ENCODE data around the gene DOK1. TPM values are rescaled to one million over a fixed set of nuclear protein-coding genes. Genes with fewer than 3 reads are reported as not detected.
"Not testable (repeated sequence)": the region's sequence is repeated elsewhere in the genome, so short reads cannot be mapped to it uniquely, and the experiment has no call there.

Gene DOK1
- polyA plus RNA-seq, 4 donors, result 7.4 to 10.3 (median 8.4) TPM

DNA sequence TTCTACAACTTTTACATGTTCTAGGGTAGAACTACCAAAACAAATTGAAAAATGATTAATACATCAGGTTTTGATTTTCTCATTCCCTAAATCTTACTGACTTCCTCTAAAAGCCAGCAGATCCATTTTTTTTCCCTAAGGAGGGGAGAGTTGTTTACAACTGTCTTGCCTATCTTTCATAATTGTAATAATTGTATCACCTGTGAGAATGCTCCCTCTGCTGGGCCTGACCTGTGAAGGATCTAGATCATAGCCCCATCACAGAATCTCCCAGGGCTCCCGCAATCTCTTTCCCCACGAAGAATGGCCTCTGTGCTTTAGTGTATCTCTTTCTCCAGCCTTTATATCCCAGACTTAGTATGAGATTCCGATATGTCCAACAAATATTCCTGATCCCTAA lies 9.9 kb upstream of the DOK1 start:
- DNase-seq (ENCODE audit: low read depth in 4 of 4, low spot score in 3 of 4), result no peak

DNA sequence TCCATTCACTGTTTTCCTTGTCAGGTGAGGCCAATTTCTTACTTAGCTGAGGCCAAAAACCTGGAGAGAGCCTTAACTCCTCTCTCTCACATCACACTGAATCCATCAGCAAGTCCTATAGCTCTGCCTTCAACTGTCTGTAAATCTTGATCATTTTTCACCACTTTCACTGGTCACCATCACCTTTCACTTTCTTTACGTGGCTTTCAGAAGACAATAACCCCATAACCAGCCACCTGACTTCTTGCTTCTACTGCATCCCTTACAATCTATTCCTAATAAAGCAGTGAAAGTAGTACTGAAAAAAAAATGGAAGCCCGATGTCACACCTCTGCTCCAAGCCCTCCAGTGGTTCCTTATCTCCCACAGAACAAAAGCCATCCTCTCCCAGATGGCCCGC lies 8.5 kb upstream of the DOK1 start:
- DNase-seq (ENCODE audit: low read depth in 4 of 4, low spot score in 3 of 4), result no peak

- no peak for DNase-seq (ENCODE audit: low read depth in 4 of 4, low spot score in 3 of 4)
These were observed 6.1 kb upstream of the DOK1 start for GRCh38 chr2:74548285-74548899.

DNA sequence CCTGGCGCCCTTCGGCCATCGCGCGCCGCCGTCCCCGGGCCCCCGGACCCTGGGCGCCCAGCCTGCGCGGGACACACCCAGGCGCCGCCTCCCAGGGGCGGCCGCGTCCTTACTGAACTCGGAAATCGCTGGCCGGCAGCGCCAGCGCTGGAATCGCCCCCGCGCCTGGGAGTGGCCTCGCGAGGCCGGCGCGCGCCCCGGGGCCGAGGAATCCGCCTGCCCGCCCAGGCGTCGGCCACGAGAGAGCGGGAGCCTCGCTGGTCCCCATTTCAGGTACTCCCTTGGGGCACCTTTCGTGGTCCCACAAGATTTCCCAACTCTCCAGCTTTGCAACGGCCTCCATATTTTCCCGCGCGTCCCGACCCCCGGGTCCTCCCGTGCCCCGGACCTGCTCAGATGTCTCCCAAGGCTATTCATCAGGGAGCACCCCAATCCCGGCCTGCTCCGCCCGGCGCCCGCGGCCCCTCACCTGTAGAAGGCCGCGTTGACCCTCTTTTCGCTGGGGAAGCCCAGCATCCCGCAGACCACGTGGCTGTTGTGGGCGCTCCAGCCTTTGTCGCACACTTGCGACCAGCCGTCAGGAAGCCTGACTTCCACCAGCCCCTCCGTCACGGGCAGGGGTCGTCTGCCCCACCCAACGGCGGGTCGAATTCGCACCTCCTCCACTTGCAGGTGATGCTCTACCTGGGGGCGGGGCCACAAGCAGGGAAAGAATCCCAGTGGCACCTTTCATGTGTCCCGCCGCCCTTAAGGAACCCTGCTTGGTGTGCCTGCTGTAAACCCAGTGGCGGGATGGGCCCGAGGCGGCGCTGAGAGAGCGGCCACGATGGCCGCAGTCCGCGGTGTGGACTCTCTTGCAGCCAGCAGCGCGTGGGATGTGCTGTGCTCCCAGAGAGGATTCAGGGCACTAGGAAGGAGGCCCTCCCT lies 5.4 kb upstream of the DOK1 start:
- no peak for DNase-seq (ENCODE audit: low read depth in 4 of 4, low spot score in 3 of 4)

DNA sequence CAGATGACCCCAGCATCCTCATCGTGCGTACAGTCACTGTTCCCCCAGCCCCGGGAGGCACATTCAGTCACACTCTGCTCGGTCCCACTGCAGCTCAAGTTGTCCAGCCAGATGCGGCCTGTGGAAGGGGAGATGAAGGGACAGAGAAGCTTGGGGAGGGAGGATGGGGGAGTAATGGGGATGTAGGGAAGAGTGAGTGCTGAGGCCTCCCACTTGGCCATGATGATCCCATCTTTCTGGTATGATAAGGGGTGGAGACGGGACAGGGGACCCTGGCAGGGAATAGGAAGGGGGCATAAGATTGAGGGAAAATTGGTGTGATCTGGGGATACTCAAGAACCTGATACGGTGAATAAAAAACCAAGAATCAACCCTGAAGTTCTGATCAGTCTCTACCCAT lies 4.3 kb upstream of the DOK1 start:
- DNase-seq (ENCODE audit: low read depth in 4 of 4, low spot score in 3 of 4), result no peak

GRCh38 chr2:74551530-74551929 lies 3.0 kb upstream of the DOK1 start:
- DNase-seq (ENCODE audit: low read depth in 4 of 4, low spot score in 3 of 4), result no peak

- DNase-seq (ENCODE audit: low read depth in 4 of 4, low spot score in 3 of 4), result no peak
These were observed 2.3 kb upstream of the DOK1 start for GRCh38 chr2:74551942-74552913.

- no peak for DNase-seq (ENCODE audit: low read depth in 4 of 4, low spot score in 3 of 4)
These were observed 1.4 kb upstream of the DOK1 start for GRCh38 chr2:74552914-74553811.

DNA sequence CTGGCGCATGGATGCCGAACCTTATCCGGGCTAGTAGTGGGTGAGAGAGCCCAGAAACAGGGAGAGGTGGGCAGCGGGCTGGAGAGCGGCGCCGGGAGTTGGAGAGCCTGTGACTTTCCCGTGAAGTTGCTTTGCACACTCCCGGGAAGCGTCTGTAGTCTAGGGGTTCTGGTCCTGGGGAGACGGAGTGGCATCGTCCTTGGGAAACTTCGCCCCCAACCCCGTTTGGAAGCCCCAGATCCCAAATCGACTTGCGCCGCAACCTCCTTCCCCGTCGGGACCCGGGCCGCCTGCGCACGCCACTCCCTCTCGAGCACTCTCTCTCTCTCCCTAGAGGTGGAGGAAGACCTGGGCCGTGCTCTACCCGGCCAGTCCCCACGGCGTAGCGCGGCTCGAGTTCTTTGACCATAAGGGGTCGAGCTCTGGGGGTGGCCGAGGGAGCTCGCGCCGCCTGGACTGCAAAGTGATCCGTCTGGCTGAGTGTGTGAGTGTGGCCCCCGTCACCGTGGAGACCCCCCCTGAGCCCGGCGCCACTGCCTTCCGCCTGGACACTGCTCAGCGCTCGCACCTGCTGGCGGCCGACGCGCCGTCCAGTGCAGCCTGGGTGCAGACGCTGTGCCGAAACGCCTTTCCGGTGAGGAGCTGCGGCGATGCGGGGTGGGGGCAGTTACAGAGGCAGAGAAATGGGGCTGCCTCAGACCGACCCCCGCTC lies 456 bp downstream of the DOK1 start:
- DNase-seq (ENCODE audit: low read depth in 4 of 4, low spot score in 3 of 4), result no peak

- no peak for DNase-seq (ENCODE audit: low read depth in 4 of 4, low spot score in 3 of 4)
These were observed 1.1 kb downstream of the DOK1 start for GRCh38 chr2:74555610-74556103.

DNA sequence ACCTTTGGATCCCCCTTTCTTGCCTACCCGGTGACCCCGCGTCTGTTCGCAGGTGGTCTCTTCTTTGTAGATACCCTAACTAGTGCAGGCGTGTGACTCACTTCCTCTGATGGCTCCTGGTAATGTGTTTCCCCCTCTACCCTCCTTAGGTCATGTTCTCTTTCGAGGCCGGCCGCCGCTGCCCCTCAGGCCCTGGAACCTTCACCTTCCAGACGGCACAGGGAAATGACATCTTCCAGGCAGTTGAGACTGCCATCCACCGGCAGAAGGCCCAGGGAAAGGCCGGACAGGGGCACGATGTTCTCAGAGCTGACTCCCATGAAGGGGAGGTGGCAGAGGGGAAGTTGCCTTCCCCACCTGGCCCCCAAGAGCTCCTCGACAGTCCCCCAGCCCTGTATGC lies 1.6 kb downstream of the DOK1 start:
- DNase-seq (ENCODE audit: low read depth in 4 of 4, low spot score in 3 of 4), result no peak

DNA sequence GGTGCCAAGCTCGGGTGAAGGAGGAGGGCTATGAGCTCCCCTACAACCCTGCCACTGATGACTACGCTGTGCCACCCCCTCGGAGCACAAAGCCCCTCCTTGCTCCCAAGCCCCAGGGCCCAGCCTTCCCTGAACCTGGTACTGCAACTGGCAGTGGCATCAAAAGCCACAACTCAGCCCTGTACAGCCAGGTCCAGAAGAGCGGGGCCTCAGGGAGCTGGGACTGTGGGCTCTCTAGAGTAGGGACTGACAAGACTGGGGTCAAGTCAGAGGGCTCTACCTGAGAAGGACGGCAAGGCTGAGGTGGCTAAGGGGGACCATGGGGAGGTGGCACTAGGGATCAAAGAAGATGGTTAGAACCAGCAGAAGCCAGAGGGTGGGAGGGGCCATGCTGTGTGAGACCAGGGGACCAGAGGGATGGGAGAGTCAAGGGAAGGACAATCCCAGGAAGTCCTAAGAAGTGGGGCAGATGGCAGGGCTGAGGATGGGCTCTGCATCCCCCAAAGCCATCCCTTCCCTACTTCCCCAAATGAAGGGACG lies 2.4 kb downstream of the DOK1 start:
- DNase-seq (ENCODE audit: low read depth in 4 of 4, low spot score in 3 of 4), result no peak

DNA sequence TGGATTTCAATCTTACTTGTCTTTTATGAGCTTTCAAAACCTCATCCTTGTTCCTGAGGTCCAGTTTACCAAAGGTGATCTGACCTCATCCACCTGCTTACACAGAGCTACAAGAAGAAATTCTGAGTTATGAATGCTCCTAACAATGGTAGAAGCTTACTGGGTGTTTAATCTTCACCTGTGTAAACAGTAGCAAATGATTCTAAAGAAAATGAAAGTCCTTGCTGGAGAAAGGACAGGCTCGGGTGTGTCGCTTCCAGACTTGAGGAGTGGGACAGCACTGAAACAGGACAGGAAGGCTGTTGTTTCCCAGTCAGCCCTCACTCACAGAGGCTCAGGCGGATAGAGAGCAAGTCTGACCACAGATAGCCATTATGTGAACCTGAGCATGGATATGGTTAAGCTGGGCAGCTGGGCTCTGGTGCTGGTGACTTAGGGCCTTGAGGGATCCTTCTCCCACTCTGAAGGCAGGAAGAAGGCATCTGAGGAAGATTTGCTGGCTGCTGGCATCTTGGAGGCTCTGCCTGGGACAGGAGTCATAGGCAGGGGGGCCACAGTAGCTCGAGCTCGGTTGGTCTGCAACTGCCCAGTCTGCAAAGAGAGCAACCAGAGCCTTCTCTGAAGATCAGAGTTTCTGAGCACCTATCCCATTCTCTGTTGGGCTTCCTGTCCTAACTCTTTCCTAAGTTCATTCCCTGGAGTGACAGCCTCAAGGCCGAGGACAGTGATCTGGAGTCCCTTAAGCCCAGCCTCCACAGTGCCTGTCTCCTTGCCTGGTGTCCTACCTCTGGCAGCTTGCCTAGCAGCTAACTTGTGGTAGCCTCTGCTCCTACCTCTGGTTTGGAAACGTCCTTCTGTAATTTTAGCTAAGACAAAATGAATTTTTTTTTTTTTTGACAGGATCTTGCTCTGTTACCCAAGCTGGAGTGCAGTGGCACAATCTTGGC lies 4.0 kb downstream of the DOK1 start:
- DNase-seq (ENCODE audit: low read depth in 4 of 4, low spot score in 3 of 4), result no peak

- DNase-seq (ENCODE audit: low read depth in 4 of 4, low spot score in 3 of 4), result no peak
These were observed 5.4 kb downstream of the DOK1 start for GRCh38 chr2:74559912-74560311.

GRCh38 chr2:74560591-74560990 lies 6.1 kb downstream of the DOK1 start:
- no peak for DNase-seq (ENCODE audit: low read depth in 4 of 4, low spot score in 3 of 4)

DNA sequence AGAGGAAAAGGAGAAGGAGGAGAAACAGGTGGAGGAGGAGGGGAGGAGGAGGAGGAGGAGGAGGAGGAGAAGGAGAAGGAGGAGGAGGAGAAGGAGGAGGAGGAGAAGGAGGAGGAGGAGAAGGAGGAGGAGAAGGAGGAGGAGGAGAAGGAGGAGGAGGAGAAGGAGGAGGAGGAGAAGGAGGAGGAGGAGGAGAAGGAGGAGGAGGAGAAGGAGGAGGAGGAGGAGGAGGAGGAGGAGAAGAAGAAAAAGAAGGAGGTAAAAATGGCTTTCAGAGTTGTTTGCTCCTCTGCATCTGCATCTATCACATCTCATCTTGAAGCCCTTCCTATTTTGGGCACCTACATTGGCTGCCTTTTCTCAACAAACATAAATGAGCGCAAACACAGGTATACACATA lies 6.5 kb downstream of the DOK1 start:
- not testable (repeated sequence) for DNase-seq (ENCODE audit: low read depth in 4 of 4, low spot score in 3 of 4)

GRCh38 chr2:74562126-74562775 lies 7.7 kb downstream of the DOK1 start:
- DNase-seq (ENCODE audit: low read depth in 4 of 4, low spot score in 3 of 4), result no peak

Measured in left renal pelvis (tissue), 4 donors.